ENCODE data around the gene DCP2. TPM values are rescaled to one million over a fixed set of nuclear protein-coding genes. Genes with fewer than 3 reads are reported as not detected.

DCP2 gene
- total RNA-seq, 1 experiment from 2014 or later: 176 TPM

GRCh38 chr5:113067635-113068344 lies 91.2 kb downstream of the DCP2 start:
- peaks cover 32 to 43% of the 10 kb centered on the region in 2 experiments for H3K4me1 Mint-ChIP-seq
- no peak overlapping the region for H3K4ac ChIP-seq (ENCODE audit: low read depth, low read length)
- H2BK5ac ChIP-seq (ENCODE audit: insufficient read length, low read length): no peak overlapping the region
- H3K36me3 Mint-ChIP-seq (ENCODE audit: insufficient read depth in 1 of 3, low read depth in 3 of 3): peaks cover 6 to 24% (median 8%) of the 10 kb centered on the region in 3 experiments; a peak in 6 of 7 replicates
- H3K27ac ChIP-seq (ENCODE audit: insufficient read length, low read depth, low read length): no peak overlapping the region
- TF ChIP-seq, protein P1, sequence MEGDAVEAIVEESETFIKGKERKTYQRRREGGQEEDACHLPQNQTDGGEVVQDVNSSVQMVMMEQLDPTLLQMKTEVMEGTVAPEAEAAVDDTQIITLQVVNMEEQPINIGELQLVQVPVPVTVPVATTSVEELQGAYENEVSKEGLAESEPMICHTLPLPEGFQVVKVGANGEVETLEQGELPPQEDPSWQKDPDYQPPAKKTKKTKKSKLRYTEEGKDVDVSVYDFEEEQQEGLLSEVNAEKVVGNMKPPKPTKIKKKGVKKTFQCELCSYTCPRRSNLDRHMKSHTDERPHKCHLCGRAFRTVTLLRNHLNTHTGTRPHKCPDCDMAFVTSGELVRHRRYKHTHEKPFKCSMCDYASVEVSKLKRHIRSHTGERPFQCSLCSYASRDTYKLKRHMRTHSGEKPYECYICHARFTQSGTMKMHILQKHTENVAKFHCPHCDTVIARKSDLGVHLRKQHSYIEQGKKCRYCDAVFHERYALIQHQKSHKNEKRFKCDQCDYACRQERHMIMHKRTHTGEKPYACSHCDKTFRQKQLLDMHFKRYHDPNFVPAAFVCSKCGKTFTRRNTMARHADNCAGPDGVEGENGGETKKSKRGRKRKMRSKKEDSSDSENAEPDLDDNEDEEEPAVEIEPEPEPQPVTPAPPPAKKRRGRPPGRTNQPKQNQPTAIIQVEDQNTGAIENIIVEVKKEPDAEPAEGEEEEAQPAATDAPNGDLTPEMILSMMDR (conservative IDR thresholded peaks at IDR 0.05): no peak
- no peak overlapping the region for H3K4me2 ChIP-seq (ENCODE audit: insufficient read depth, insufficient read length, low read length)
- no peak overlapping the region for H2BK20ac ChIP-seq (ENCODE audit: low read depth, low read length, poor library complexity, severe bottlenecking)
- no peaks in the 10 kb centered on the region for H3K79me1 ChIP-seq (ENCODE audit: insufficient read depth, low read depth, low read length, poor library complexity, severe bottlenecking)
- no peaks in the 10 kb centered on the region for H3K79me2 ChIP-seq (ENCODE audit: insufficient read depth, low read length)
- peak; percentile 24 for DNase-seq
- no peak overlapping the region for H4K5ac ChIP-seq (ENCODE audit: insufficient read length, low read depth, low read length)
- no peaks in the 10 kb centered on the region for H4K20me1 ChIP-seq (ENCODE audit: control insufficient read depth, insufficient read depth, insufficient read length)
- no peak overlapping the region for H3K27ac Mint-ChIP-seq
- H3K14ac ChIP-seq (ENCODE audit: insufficient read depth, low read length): peak overlapping the region; percentile 23; the same call in 1 of the 2 replicates
- H3T11ph ChIP-seq (ENCODE audit: low read length): no peak overlapping the region
- no peak overlapping the region for H2BK15ac ChIP-seq (ENCODE audit: low read depth, low read length)
- H4K8ac ChIP-seq (replicated peaks; ENCODE audit: insufficient read length, low read depth, low read length): no peak overlapping the region
- H2BK120ac ChIP-seq (ENCODE audit: low read depth, low read length, poor library complexity, severe bottlenecking): no peak overlapping the region
- peaks cover 8% of the 10 kb centered on the region; the same call in 1 of the 2 replicates for H3K4me1 ChIP-seq (ENCODE audit: insufficient read depth, low read length)
- no CpG with 5 or more reads among the region's 19 CpGs for WGBS (ENCODE audit: extremely low coverage, insufficient read length, low lambda C conversion rate)
- H3K23me2 ChIP-seq (ENCODE audit: insufficient read length, low read depth, low read length, poor library complexity, severe bottlenecking): no peaks in the 10 kb centered on the region
- no peaks in the 10 kb centered on the region for H3K9me3 Mint-ChIP-seq
- no peak overlapping the region for H2BK12ac ChIP-seq (ENCODE audit: insufficient read length, low read depth, low read length)
- no peak overlapping the region for H3K56ac ChIP-seq (ENCODE audit: insufficient read length, low read depth, low read length)
- H4K91ac ChIP-seq (ENCODE audit: insufficient read length, low read depth, low read length): no peak overlapping the region
- no peak overlapping the region for H2AK5ac ChIP-seq (ENCODE audit: insufficient read length, low read length)
- H3K18ac ChIP-seq (ENCODE audit: insufficient read length, low read depth, low read length): no peak overlapping the region
- H3K9me3 ChIP-seq (ENCODE audit: control insufficient read depth, low read depth, low read length): no peaks in the 10 kb centered on the region
- H2AFZ ChIP-seq (ENCODE audit: low read length): no peak overlapping the region
- H3K4me3 Mint-ChIP-seq: no peak overlapping the region
- H3K9ac ChIP-seq (ENCODE audit: extremely low read depth, insufficient read length, low read length): no peak overlapping the region
- H3K27me3 ChIP-seq (ENCODE audit: insufficient read depth, low read length): no peaks in the 10 kb centered on the region
- H3K27me3 Mint-ChIP-seq (ENCODE audit: low read depth): peaks cover 21% of the 10 kb centered on the region
- no peak overlapping the region for H3K23ac ChIP-seq (ENCODE audit: insufficient read length, low read depth, low read length)

Measured in H9 (cell line).